ENCODE results near the gene NCKAP1.
"Not testable (repeated sequence)": the region's sequence is repeated elsewhere in the genome, so short reads cannot be mapped to it uniquely, and the experiment has no call there.

NCKAP1 gene

DNA sequence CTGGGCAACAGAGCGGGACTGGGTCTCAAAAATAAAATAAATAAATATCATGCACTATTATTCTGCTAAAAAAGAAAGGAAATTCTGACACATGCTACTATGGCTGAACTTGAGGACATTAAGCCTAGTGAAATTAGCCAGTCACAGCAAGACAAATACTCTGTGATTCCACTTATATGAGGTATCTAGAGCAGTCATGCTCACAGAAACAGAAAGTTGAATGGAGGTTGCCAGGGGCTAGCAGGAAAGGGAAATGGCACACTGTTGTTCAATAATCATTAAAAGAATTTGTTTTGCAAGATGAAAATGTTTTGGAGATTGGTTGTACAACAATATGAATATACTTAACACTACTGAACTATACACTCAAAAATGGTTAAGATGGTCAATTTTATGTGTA, 60.8 kb downstream of the NCKAP1 start:
- Histone ChIP-seq H4K20me1 (no peaks in the 10 kb centered on the region), H3K9me3 (no peaks in the 10 kb centered on the region), H3K27ac (no peak overlapping the region), H3K4me3 (no peak overlapping the region), H3K4me1 (0 out of 2 replicates have a peak, but pooled peaks cover 4% of the 10 kb centered on the region), H3K36me3 (no peaks in the 10 kb centered on the region), H3K27me3 (no peaks in the 10 kb centered on the region), H3K9ac (no peak overlapping the region), H3K4me2 (no peak overlapping the region)
- no peak for TF ChIP-seq Cebpa-rat (IDR thresholded peaks at IDR 0.05)

DNA sequence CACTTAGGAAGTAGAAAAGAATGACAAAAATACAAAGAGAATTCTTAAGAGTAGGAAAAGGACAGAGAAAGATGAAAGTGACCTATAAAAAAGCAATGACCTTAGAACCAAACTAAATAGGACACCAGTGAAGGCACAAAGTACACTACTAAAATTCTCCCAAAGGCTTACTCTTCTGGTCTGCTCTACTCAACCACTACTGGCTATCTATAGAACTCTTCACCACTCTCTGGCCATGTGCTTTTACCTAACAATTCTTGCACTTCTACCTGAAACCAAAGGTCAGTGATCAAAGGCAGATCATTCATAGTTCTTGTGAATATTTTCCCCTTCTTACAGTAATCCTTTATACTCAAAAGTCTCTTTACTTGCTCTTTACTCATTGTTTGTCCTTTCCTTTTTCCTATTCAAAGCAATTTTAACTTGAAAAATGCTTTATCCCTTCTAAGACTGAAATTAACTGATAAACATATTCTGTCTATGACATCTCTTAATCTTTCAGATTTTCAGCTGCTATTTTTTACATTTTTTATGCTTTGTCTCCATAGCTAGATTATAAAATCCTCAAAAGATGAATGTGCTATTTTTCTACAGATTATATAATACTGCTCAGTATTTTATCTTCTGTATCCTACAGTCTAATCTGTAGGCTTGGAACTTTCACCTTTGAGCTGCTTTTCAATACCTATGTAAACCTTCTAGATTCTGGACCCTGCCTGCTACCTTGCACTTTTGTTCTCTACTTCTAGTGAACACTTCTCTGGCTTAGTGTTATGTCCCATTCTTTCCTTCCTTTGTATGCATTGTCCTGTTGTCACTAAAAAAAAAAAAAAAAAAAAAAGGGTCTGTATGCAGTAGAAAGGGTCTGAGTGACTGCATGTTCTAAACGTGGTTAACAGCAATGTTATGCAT, 64.6 kb downstream of the NCKAP1 start:
- Histone ChIP-seq H3K9ac (no peak overlapping the region), H3K27ac (no peak overlapping the region), H3K27me3 (no peaks in the 10 kb centered on the region), H3K4me3 (no peak overlapping the region), H3K4me2 (no peak overlapping the region), H3K9me3 (peaks cover 7% of the 10 kb centered on the region), H3K4me1 (0 out of 2 replicates have a peak, but pooled peaks cover 4% of the 10 kb centered on the region), H4K20me1 (no peaks in the 10 kb centered on the region), H3K36me3 (no peaks in the 10 kb centered on the region)
- no peak for TF ChIP-seq Cebpa-rat (IDR thresholded peaks at IDR 0.05)

DNA sequence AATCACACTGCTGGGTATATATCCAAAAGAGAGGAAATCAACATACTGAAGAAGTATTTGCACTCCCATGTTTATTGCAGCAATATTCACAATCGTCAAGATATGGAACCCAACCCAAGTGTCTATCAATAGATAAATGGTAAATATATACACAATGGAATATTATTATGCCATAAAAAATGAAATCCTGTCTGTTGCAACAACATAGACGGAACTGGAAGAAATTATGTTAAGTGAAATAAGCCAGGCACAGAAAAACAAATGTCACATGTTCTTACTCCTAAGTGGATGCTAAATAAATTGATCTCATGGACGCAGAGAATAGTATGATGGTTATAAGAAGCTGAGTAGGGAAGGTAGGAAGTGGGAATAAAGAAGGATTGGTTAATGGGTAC, 65.7 kb downstream of the NCKAP1 start:
- Histone ChIP-seq H3K9me3 (peaks cover 7% of the 10 kb centered on the region), H3K4me3 (no peak overlapping the region), H3K36me3 (no peaks in the 10 kb centered on the region), H3K9ac (no peak overlapping the region), H3K27ac (no peak overlapping the region), H3K4me2 (no peak overlapping the region), H4K20me1 (no peaks in the 10 kb centered on the region), H3K4me1 (0 out of 2 replicates have a peak, but pooled peaks cover 4% of the 10 kb centered on the region), H3K27me3 (no peaks in the 10 kb centered on the region)
- no peak for TF ChIP-seq Cebpa-rat (IDR thresholded peaks at IDR 0.05)

DNA sequence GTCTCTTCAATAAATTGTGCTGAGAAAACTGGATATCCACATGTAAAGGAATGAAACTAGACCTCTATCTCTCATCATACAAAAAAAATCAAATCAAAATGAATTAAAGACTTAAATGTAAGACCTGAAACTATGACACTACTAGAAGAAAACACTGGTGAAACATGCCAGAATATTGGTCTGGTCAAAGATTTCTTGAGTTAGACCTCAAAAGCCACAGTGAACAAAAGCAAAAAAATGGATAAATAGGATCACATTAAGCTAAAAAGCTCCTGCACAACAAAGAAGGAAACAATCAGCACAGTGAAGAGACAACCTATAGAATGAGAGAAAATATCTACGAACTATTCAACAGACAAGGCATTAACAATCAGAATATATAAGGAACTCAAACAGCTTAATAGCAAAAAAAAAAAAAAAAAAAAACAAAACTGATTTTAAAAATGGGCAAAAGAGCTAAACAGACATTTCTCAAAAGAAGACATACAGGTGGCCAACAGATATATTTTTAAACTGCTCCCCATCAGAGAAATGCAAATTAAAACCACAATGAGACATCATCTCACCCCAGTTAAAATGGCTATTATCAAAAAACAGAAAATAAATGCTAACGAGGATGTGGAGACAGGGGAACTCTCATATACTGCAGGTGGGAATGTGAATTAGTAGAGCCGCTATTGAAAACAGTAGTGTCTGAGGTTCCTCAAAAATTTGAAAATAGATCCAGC, 66.3 kb downstream of the NCKAP1 start:
- Histone ChIP-seq H3K27me3 (no peaks in the 10 kb centered on the region), H3K4me3 (no peak overlapping the region), H3K27ac (no peak overlapping the region), H3K4me1 (0 out of 2 replicates have a peak, but pooled peaks cover 4% of the 10 kb centered on the region), H4K20me1 (no peaks in the 10 kb centered on the region), H3K36me3 (no peaks in the 10 kb centered on the region), H3K9me3 (peaks cover 7% of the 10 kb centered on the region), H3K9ac (no peak overlapping the region), H3K4me2 (no peak overlapping the region)
- TF ChIP-seq Cebpa-rat (IDR thresholded peaks at IDR 0.05): no peak

DNA sequence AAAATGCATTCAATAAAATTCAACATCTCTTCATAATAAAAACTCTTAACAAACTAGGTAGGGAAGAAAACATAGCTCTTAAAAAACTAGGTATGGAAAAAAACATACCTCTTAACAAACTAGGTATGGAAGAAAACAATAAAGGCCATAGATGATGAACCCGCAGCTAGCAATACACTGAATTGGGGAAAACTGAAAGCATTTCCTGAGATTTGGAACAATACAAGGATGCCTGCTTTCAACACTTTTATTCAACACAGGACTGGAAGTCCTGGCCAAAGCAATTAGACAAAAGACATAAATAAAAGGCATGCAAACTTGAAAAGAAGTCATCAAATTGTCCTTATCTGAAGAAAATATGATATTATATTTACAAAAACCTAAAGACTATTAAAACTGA, 67.8 kb downstream of the NCKAP1 start:
- Histone ChIP-seq H3K27ac (no peak overlapping the region), H4K20me1 (no peaks in the 10 kb centered on the region), H3K4me2 (no peak overlapping the region), H3K4me3 (no peak overlapping the region), H3K36me3 (no peaks in the 10 kb centered on the region), H3K9me3 (peaks cover 7% of the 10 kb centered on the region), H3K4me1 (0 out of 2 replicates have a peak, but pooled peaks cover 4% of the 10 kb centered on the region), H3K9ac (no peak overlapping the region), H3K27me3 (no peaks in the 10 kb centered on the region)
- TF ChIP-seq Cebpa-rat (IDR thresholded peaks at IDR 0.05): no peak

DNA sequence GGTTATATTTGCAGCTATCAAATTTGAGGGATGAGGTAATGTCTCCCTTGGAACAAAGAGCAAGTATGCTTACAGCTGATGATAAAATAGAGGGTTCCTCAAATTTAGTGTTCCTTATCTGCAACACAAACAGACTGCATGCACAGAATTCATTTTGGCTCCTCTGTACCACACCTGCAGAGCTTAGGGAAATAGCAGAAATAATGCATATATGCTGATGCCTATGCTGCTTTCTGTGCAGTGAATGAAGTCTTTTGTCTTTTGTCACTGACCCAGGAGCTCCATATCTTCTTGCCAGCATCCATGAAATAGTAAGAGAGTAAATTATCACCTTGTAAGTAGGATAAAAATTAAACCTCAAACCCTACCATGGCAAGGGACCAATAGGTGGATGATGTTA, 69.8 kb downstream of the NCKAP1 start:
- Histone ChIP-seq H3K4me2 (no peak overlapping the region), H3K27ac (no peak overlapping the region), H3K4me1 (no peaks in the 10 kb centered on the region), H3K4me3 (no peak overlapping the region), H3K9me3 (peaks cover 7% of the 10 kb centered on the region), H3K36me3 (no peaks in the 10 kb centered on the region), H4K20me1 (no peaks in the 10 kb centered on the region), H3K27me3 (no peaks in the 10 kb centered on the region), H3K9ac (no peak overlapping the region)
- TF ChIP-seq Cebpa-rat (IDR thresholded peaks at IDR 0.05): no peak

DNA sequence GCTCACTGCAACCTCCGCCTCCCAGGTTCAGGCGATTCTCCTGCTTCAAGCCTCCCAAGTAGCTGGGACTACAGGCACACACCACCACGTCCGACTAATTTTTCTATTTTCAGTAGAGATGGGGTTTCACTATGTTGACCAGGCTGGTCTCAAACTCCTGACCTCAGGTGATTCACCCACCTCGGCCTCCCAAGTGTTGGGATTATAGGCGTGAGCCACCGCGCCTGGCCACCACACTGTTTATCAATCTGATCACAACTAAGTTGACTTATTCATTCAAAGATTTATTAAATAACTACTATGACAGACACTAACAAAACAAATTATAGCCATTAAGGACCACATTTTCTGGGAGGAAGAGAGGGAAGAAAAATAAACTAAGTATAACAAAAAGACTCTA, 71.9 kb downstream of the NCKAP1 start:
- not testable (repeated sequence) for H3K27me3 ChIP-seq, H3K36me3 ChIP-seq, H3K4me3 ChIP-seq, H3K4me2 ChIP-seq, H3K4me1 ChIP-seq, H4K20me1 ChIP-seq, H3K9me3 ChIP-seq, H3K9ac ChIP-seq, H3K27ac ChIP-seq

DNA sequence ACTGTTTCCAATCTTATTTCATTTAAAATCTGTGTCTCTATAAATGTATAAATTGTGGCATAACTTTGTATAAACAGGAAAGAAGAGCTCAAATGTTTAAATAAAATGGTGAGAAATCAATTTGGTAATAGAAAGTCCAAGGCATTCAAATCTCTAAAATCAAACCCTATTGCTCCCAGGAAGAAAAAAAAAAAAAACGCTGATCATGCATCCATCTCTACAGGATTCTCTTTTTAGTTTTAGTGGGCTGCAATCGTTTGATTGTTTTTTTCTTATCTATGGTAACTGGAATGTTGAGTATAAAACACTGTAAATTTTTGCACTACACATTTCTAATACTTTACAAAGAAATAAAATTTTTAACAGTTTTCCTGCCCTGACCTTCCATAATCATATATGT, 75.6 kb downstream of the NCKAP1 start:
- Histone ChIP-seq H3K27me3 (no peaks in the 10 kb centered on the region), H3K4me2 (no peak overlapping the region), H4K20me1 (no peaks in the 10 kb centered on the region), H3K9ac (no peak overlapping the region), H3K9me3 (no peaks in the 10 kb centered on the region), H3K4me3 (no peak overlapping the region), H3K4me1 (no peaks in the 10 kb centered on the region), H3K27ac (no peak overlapping the region), H3K36me3 (no peaks in the 10 kb centered on the region)
- TF ChIP-seq Cebpa-rat (IDR thresholded peaks at IDR 0.05): no peak

DNA sequence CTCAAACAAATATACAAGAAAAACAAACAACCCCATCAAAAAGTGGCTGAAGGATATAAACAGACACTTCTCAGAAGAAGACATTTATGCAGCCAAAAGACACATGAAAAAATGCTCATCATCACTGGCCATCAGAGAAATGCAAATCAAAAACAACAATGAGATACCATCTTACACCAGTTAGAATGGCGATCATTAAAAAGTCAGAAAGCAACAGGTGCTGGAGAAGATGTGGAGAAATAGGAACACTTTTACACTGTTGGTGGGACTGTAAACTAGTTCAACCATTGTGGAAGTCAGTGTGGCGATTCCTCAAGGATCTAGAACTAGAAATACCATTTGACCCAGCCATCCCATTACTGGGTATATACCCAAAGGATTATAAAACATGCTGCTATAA, 77.4 kb downstream of the NCKAP1 start:
- not testable (repeated sequence) for H3K4me1 ChIP-seq, H3K9ac ChIP-seq, H3K27ac ChIP-seq, H3K9me3 ChIP-seq, H3K27me3 ChIP-seq, H3K4me3 ChIP-seq, H3K36me3 ChIP-seq, H3K4me2 ChIP-seq, H4K20me1 ChIP-seq

DNA sequence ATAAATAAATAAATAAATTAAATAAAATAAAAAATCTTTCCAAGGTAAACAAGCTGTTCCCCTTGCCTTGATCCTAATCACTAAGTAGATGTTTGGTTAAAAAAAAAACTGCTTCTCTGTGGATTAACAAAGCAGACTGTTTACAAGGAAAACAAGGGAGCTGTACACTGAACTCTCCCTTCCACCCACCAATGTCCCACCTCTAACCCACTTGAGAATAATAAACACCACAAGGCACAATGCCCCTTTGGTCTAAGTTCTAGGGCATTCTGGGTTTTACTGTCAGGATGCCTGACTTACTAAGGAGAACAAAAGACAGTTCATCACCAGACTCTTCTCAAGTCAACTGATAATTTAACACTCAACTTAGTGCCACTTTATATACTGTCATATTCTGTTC, 83.5 kb downstream of the NCKAP1 start:
- H3K27me3 ChIP-seq: no peaks in the 10 kb centered on the region
- H3K9ac ChIP-seq: no peak overlapping the region
- H3K4me3 ChIP-seq: no peak overlapping the region
- H3K27ac ChIP-seq: no peak overlapping the region
- H3K4me1 ChIP-seq: no peaks in the 10 kb centered on the region
- no peaks in the 10 kb centered on the region for H3K36me3 ChIP-seq
- H3K9me3 ChIP-seq: no peaks in the 10 kb centered on the region
- no peak overlapping the region for H3K4me2 ChIP-seq
- TF ChIP-seq Cebpa-rat (IDR thresholded peaks at IDR 0.05): no peak
- H4K20me1 ChIP-seq: no peaks in the 10 kb centered on the region

Data from BLaER1 (cell line).